Right lung (tissue), 5 donors: Measurements from ENCODE around the gene DCAF15. TPM values are rescaled to one million over a fixed set of nuclear protein-coding genes. Genes with fewer than 3 reads are reported as not detected.

Source experiments
- DNase-seq, 2 donors: peaks; one replicate each; pipeline ENCODE4 v3.0.0-alpha.2; 2013
- polyA plus RNA-seq, 5 donors: library from polyadenylated mRNA; unstranded; fragments of 120-200 nt; gene quantifications; one replicate each; pipeline versions ENCODE4 v1.2.1 to v1.2.3, GENCODE V29; 2013; ENCODE audit warnings: inconsistent platforms in 1 of 5, low replicate concordance in 1 of 5; ENCODE audit not compliant: insufficient read length in 5 of 5, insufficient read depth in 1 of 5

DCAF15 gene
- polyA plus RNA-seq, 5 donors, result 25.0 to 39.7 (median 29.0) TPM

GRCh38 chr19:13929956-13930355 is 22.4 kb upstream of the DCAF15 start:
- DNase-seq, result no peak

DNA sequence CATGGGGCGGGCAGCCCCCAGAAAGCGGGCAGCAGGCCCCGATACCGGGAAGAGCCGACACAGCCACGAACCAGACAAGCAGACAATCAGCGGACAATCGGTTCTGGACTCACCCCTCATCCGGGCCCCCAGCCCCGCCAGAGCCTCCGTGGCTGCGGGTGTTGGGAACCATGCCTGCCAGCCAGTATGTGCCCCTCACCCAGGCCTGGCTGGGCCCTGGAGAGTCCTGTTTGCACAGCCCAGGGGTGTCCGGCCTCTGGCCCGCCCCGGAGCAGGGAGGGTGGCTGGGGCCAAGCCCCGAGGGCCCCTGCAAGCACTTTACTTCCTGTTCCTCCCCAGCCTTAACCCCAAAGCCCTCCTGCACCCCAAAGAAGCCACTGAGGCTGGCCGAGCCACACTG is 21.9 kb upstream of the DCAF15 start:
- no peak for DNase-seq

- no peak for DNase-seq
These were observed 20.7 kb upstream of the DCAF15 start for GRCh38 chr19:13931391-13932148.

DNA sequence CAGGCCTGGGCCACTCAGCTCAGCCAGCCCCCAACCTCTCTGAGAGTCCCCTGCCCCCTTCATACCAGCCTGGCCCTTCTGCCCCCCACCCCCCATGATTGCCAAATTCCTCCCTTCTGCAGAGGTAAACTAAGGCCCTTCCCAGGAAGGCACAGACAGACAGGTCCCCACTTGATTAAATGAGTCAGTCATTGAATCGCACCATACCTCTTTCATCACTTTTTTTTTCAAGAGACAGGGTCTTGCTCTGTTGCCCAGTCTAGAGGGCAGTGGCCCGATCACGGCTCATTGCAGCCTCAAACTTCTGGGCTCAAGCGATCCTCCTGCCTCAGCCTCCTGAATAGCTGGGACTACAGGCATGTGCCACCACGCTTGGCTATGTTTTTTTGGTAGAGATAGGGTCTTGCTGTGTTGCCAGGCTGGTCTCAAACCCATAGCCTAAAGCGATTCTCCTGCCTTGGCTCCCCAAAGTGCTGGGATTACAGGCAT is 20.1 kb upstream of the DCAF15 start:
- no peak for DNase-seq

DNA sequence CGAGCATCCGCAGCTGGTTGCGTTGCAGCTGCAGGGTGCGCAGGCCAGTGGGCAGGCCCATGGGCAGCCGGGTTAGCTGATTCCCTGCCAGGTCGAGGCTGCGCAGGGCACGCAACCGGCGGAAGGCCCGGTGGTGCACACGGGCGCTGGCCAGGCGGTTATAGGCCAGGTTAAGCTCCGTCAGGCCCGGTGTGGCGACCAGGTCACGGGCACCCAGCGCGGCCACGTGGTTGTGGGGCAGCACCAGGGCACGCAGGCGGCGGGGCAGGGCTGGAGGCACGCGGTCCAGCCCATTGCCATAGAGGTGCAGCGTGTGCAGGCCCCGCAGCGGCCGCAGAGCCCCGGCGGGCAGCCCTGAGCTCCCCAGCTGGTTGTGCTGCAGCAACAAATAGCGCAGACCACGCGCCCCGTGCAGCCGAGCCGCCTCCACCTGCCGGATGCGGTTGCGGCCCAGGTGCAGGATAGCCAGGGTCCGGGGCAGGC is 19.4 kb upstream of the DCAF15 start:
- no peak for DNase-seq

GRCh38 chr19:13934785-13935109 is 17.6 kb upstream of the DCAF15 start:
- no peak for DNase-seq

GRCh38 chr19:13935765-13936510 is 16.4 kb upstream of the DCAF15 start:
- no peak for DNase-seq

GRCh38 chr19:13937479-13938300 is 14.6 kb upstream of the DCAF15 start:
- DNase-seq, result no peak

DNA sequence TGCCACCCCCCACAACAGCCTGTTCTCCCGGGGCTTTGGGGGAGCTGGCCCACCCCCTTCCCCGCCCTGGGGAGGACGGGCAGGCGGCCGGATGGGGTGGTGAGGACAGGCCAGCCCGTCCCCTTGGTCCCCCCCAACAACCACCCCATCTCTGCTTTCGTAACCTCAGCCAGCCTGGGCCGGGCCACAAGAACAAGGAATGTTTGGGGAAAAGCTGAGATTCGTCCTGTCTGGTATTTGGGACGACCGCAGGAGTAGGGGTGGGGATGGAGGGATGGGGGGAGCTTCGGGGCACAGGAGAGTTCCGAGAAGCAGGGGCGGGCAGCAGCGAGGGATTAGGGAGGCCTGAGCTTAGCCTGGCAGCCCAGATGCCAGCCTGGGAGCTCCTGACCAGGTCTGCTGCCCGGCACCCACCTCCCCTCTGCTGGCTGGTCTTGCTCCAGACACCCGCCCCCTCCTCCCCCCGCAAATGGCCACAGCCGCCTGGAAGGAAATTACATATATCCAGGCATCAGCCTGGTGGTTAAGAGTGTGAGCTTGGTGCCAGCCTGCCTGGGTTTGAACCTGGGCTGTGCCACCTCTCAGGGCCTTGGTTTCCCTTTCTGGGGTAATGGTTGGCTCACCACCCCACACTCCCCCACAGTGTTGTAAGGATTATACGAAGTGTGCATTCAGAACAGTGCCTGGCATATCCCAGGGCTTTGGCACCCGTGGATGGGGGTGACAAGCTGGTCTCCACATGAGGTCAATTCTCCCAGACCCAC is 13.8 kb upstream of the DCAF15 start, which contains the start of gene PODNL1:
Gene PODNL1, minus strand, starts transcription at position 117 of the 764 bp plus-strand sequence. CDS start 236 bp downstream, outside the sequence.
- DNase-seq, result peak in 1 of 2 donors; percentile 44

- no peak for DNase-seq
These were observed 10.2 kb upstream of the DCAF15 start for GRCh38 chr19:13942023-13942684.

DNA sequence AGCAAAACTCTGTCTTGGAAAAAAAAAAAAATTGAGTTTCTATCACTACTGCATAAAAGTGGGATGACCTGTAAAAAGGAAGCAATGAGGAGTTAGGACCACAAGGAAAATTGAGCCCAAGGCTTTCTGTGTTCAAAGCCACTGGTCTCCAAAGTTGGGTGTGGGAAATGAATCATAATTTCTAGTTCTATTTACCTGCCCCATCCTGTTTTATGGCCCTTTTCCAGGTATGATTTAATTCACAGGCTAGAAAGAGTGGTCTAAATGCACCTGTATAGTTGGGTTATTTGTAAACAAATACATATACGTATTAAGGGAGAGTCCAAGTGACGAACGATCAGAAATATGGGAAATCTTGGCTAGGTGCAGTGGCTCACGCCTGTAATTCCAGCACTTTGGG is 5.9 kb upstream of the DCAF15 start:
- no peak for DNase-seq

GRCh38 chr19:13951043-13951442 is 1.3 kb upstream of the DCAF15 start:
- no peak for DNase-seq

DNA sequence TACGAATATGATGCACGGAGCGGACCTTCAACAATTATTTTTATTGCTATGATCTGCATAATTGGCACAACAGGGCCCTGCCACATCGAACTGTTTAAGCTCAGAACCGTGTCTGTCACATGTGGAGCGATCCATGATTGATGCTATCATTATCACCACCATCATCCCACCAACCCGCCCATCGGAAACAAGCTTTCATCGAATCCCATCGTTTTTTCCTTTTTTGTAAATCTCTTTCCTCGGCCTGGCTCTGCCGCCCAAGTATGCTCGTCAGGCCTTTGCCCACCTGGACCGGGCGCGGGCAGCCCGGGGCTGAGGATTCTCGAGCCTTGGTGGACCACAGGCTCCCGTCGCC is 533 bp upstream of the DCAF15 start:
- DNase-seq, result no peak

DNA sequence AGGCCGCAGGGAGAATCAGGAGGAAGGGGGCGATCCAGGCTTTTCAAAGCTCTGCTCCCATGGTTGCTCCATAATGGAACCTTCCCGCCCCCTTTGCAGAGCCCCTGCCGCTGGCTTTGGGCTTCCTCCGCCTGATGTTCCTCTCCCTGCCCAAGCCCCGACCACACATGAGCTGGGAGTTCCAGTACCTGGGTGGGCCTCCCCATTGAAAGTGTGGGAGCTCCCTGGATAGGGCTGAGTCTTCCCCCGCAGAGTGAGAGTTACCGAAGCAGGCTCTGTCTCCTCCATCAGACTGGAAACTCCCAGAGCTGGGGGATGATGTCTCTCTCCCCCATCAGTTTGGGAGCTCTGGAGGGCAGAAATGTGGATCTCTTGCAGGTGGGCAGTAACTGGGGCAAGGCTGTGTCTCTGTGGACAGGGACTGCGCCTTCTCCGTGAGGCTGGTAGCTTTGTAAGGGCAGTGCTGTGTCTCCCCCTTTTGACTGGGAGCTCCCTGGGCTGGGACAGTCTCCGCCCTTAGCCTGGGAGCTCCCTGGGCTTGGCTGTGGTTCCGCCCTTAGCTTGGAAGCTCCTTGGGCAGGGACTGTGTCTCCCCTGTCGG is 722 bp downstream of the DCAF15 start:
- no peak for DNase-seq

- DNase-seq, result no peak
These were observed 1.9 kb downstream of the DCAF15 start for GRCh38 chr19:13954185-13954584.

GRCh38 chr19:13955662-13956364 is 3.5 kb downstream of the DCAF15 start:
- no peak for DNase-seq

DNA sequence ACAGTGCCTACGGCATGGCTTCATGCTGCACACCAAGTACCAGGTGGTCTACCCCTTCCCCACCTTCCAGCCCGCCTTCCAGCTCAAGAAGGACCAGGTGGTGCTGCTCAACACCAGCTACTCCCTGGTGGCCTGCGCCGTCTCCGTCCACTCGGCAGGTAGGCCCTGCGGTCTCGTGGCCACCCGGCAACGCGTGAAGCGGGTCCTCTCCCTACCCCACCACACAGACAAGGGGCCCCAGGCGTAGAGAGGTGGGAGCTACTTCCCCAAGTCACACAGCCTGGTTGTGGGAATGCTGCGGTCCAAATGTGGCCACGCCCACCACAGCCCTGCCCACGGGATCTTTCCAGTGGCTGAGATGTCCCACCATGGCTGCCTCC is 4.0 kb downstream of the DCAF15 start:
- DNase-seq, result no peak

DNA sequence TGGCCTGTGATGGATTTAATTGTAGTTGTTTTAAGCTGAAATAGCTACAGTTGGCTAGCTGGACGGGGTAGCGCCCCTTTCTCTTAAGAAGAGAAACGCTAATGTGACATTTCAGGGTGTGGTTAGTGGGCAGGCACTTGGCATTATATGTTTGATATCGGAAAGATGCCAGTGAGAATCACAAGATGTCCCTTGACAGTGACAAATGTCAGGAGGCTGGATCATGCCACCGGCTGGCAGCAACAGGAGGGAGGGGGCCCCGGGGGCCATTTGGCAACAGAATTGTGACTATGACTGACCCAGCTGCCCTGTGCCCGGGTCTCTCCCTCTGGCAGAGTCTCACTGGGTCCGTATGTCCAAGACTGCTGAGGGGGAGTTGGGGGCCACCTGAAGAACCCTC is 4.7 kb downstream of the DCAF15 start:
- DNase-seq, result no peak

DNA sequence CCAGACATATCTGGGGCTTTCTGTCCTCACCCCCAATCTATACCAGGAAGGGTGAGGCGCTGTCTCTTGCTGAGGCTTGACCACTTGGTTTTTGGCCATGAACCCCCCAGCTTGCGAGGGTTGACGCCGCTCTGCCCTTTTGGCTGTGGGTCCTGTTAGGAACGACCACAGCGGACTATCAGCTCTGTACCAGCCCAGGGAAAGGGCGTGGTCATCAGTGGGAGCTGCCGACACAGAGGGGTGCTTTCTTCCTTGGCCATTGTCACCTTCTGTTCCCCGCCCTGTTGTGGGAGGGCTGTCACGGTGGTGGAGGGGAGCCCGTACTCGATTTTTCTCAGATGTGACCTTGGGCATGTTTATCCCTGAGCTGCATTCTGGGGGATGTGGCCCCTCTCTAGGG is 5.7 kb downstream of the DCAF15 start:
- no peak for DNase-seq
